AG09309 (cell line): ENCODE measurements around the gene MAP4K4.

Experiments used
- DNase-seq: peaks from one replicate; pipeline ENCODE4 v3.0.0-alpha.2; 2010; ENCODE audit warnings: low read depth
- H3K4me3 ChIP-seq: 2 replicates; pipeline ENCODE4 v1.5.1; 2011; ENCODE audit warnings: mild to moderate bottlenecking, low read depth, low read length, moderate library complexity; ENCODE audit not compliant: control insufficient read depth
- CTCF ChIP-seq: IDR thresholded peaks from 2 replicates; pipeline ENCODE4 v1.5.1; 2011; ENCODE audit warnings: mild to moderate bottlenecking, low read depth, low read length, inconsistent platforms; ENCODE audit not compliant: insufficient read depth, control insufficient read depth; ENCODE audit errors: missing control alignments

MAP4K4 gene

GRCh38 chr2:101852824-101853223, 155.3 kb downstream of the MAP4K4 start:
- TF ChIP-seq CTCF, result no peak
- no peak for DNase-seq
- no peak overlapping the region for H3K4me3 ChIP-seq

- TF ChIP-seq CTCF, result no peak
- DNase-seq, result no peak
- no peak overlapping the region for H3K4me3 ChIP-seq
These were observed 157.4 kb downstream of the MAP4K4 start for GRCh38 chr2:101854877-101855276.

- no peak for TF ChIP-seq CTCF
- no peak for DNase-seq
- H3K4me3 ChIP-seq, result no peak overlapping the region
These were observed 158.3 kb downstream of the MAP4K4 start for GRCh38 chr2:101855776-101856175.

- TF ChIP-seq CTCF, result no peak
- no peak for DNase-seq
- H3K4me3 ChIP-seq, result no peak overlapping the region
These were observed 160.7 kb downstream of the MAP4K4 start for GRCh38 chr2:101858246-101858645.

- no peak for TF ChIP-seq CTCF
These were observed 161.4 kb downstream of the MAP4K4 start for GRCh38 chr2:101858910-101859309.

GRCh38 chr2:101859604-101860003, 162.1 kb downstream of the MAP4K4 start:
- no peak for TF ChIP-seq CTCF
- DNase-seq, result no peak
- no peak overlapping the region for H3K4me3 ChIP-seq

More at GRCh38 chr2:101858910-101859309, 161.4 kb downstream of the MAP4K4 start:
- DNase-seq, result no peak
- H3K4me3 ChIP-seq, result no peak overlapping the region

- no peak for DNase-seq
- no peak overlapping the region for H3K4me3 ChIP-seq
- no peak for TF ChIP-seq CTCF
These were observed 162.7 kb downstream of the MAP4K4 start for GRCh38 chr2:101860157-101860556.
